ENCODE measurements around the gene CYB5R4.

CYB5R4 gene

DNA sequence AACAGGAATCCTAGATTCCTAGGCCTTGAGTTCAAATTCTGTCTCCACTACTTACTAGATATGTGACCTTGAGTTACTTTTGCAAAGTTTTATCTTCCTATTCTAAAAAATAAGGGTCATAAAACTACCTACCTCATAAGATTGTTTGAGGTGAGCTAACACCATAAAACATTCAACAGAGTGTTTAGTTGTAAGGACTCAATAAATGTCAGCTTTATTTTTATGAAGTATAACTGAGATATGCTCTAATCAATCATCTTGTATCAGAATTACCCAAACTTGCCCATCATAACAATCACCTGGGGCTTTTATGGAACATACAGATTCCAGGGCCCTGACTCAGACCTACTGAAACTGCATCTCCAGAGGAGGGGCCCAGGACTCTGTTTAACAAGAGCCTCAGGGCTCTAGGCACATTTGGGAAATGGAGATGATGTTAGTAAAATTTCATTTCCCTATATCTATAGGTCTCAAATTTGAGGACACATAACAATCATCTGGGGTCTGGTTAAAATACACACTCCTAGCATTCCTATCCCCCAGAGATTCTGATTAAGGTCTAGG is 138.6 kb downstream of the CYB5R4 start:
- DNase-seq = no peak

DNA sequence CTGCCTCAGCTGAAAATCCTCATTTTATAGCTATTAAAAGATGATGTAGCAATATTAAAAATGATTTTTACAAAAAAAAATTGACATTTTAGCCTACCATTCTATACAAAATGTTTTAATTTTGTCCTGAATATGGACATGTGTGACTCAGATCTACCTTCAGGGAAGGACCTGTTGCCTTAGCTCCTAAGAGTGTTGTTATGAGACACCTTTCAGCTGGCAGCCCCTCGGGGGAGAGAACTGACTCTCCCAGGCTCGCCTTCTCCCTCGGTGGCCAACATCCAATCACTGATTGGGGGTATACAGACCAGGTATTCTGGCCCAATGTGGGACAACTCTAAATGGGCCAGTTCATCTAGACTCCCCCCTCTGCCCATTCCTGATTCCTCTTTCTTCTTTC is 141.6 kb downstream of the CYB5R4 start:
- DNase-seq = no peak

DNA sequence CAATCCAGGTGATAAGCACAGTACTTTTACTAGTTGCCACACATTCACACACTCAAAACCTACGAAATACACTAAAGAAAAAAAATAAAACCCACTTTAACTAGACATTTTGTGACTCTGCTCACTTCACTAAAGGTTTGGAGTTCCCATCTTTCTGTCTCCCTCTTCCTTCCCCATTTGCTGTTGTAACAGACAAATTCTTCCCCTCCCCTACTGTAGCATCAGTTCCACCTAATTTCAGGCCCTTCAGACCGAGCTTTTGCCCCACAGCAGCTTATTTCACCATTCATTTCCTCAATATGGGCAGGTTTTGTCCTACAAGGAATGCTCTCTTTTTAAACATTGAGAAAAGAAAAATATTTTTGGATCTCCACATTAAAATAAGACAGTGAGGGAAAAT is 142.7 kb downstream of the CYB5R4 start:
- no peak for DNase-seq

DNA sequence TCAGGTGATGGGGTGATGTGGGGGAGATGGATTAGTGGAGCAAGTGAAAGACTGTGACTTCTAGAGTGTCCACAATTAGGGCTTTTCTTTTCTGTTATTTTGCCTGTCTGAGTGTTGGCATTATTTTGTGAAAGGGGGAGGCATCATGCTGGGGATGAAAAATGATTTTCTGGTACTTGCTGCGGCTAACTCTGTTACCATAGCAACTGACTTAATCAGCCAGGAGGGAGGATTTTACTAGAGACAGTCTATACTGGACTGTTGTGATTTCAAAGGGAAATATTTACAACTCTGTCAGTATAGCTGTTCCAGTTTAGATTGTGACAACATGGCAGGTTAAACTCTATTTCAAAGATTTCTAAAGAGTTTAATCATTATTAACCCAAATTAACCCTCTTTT is 143.6 kb downstream of the CYB5R4 start:
- DNase-seq = no peak

DNA sequence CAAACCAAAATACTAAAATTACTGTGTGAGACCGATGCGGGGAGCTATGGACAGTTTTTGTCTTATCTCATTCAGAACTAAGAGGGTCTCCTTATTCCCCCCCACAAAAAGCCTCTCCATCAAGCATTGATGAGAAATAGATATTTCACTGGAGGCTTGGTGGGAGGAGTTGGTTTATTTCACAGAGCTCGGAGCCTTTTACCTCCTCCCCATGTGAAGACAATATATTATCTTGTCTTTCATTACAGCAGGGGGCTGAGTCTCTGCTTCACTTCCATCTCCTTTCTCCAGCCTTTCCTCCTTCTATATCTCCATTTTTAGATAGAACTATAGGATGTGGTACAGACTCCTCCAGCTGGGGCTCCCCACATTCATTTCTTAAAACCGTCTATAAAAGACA is 144.2 kb downstream of the CYB5R4 start:
- DNase-seq = no peak

DNA sequence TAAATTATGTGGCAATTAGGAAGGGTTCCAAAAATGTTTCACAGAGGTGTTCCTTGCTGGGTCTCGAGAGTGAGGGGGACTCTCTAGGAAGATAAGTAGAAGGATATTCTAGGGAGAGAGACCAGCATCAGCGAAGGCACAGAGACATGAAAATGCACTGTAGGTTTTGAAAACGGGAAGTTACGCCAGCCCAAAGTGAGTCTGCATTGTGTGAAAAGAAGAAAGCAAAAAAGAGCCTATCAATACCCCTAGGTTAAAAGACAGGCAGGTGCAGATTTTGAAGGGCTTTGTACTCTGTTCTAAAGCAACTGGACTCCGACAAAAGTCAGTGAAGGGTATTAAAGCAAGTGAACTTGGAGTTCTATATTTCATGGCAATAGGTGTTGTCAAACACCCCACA is 148.4 kb downstream of the CYB5R4 start:
- DNase-seq = no peak

DNA sequence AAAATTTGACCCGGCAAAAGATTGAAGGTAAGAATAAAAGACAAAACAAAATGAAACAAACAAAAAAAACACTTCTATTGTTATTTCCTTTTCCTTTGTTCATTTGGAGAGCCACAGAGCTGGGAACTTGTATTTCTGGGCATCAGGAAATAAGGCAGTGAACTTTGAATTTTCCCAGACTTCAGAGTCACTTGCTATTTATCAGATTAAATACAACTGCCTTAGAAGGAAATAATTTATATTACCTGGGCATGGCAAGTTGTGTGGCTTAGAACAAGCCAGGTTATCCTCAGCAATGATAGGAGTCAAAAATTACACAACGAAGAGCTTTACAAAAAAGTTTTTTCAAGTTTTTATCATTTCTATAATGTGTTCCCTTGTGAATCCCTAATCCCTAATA is 153.9 kb downstream of the CYB5R4 start:
- DNase-seq = no peak

DNA sequence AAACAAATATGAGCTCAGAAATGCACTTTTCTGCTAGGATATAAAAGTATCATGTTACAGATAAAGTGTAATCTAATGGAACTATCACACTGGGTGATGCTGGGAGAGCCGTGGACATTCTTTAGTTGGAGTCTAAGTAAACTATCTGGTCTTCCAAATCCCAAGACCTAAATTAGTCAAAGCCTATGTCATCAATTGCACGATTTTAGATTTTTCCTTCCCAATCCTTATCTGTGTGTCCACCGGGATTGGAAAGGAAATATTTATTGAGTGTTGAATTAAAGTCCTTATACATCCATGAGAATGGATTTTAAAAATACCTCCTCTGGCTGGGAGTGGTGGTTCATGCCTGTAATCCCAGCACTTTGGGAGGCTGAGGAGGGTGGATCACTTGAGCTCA is 154.4 kb downstream of the CYB5R4 start:
- no peak for DNase-seq

DNA sequence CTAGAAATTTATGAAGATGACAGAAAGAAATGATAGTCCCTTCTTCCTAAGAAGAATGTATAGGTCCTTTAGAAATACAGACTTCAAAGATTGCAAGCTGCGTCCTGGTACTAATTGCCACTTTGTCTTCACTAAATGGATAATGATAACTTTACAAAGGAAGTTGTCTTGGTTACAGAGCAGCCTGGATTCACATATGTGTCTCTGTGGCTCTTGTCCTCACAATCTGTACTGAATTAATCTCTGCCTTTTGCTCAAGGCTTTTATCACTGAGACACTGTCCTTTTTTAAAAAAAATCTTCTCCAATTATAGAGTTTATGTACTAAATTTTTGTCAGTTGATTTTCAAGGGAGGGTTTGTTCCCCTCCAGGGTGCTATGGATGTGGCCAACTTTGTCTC is 156.5 kb downstream of the CYB5R4 start:
- no peak for DNase-seq

Measured in NCI-H526 treated with DMSO at 0.1 percent for 48 hours (cell line).